Measurements from ENCODE around the gene ZNF627.

GRCh38 chr19:11587302-11587974 is 9.8 kb upstream of the ZNF627 start:
- TF ChIP-seq, protein P1, sequence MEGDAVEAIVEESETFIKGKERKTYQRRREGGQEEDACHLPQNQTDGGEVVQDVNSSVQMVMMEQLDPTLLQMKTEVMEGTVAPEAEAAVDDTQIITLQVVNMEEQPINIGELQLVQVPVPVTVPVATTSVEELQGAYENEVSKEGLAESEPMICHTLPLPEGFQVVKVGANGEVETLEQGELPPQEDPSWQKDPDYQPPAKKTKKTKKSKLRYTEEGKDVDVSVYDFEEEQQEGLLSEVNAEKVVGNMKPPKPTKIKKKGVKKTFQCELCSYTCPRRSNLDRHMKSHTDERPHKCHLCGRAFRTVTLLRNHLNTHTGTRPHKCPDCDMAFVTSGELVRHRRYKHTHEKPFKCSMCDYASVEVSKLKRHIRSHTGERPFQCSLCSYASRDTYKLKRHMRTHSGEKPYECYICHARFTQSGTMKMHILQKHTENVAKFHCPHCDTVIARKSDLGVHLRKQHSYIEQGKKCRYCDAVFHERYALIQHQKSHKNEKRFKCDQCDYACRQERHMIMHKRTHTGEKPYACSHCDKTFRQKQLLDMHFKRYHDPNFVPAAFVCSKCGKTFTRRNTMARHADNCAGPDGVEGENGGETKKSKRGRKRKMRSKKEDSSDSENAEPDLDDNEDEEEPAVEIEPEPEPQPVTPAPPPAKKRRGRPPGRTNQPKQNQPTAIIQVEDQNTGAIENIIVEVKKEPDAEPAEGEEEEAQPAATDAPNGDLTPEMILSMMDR (IDR thresholded peaks at IDR 0.05; ENCODE audit: borderline replicate concordance, extremely low read depth, low read length, poor library complexity, severe bottlenecking): peak; percentile 96
- no peak for TF ChIP-seq EZH2 (IDR thresholded peaks at IDR 0.05; ENCODE audit: borderline replicate concordance, low read depth, low read length, severe bottlenecking)

Data from DND-41 (cell line).